Right renal pelvis (tissue), 4 donors: ENCODE data around the gene ZNF580. TPM values are rescaled to one million over a fixed set of nuclear protein-coding genes. Genes with fewer than 3 reads are reported as not detected.

Experiments used
- DNase-seq, 4 donors: peaks; one replicate each; pipeline ENCODE4 v3.0.0-alpha.2; 2013; ENCODE audit warnings: low read depth in 4 of 4, low spot score in 3 of 4, missing footprints in 1 of 4
- polyA plus RNA-seq, 4 donors: library from polyadenylated mRNA; unstranded; fragments of 120-200 nt; gene quantifications; one replicate each; pipeline ENCODE4 v1.2.1, GENCODE V29; 2013; ENCODE audit not compliant: insufficient read length in 4 of 4

The ZNF580 gene
- polyA plus RNA-seq, 4 donors = 37.9 to 49.7 (median 43.6) TPM

- no peak for DNase-seq
Measured at GRCh38 chr19:55688422-55689218, 47.8 kb downstream of the ZNF580 start.

- DNase-seq = no peak
Measured at GRCh38 chr19:55689411-55690108, 48.8 kb downstream of the ZNF580 start.

GRCh38 chr19:55690109-55690768 lies 49.4 kb downstream of the ZNF580 start:
- DNase-seq = no peak

- no peak for DNase-seq
Measured at GRCh38 chr19:55690769-55691545, 50.2 kb downstream of the ZNF580 start.

- no peak for DNase-seq
Measured at GRCh38 chr19:55691561-55692481, 51.0 kb downstream of the ZNF580 start.

GRCh38 chr19:55692681-55693081 lies 51.9 kb downstream of the ZNF580 start:
- DNase-seq = no peak

Other genes starting within 250 kb of the ZNF580 start
- 10 to 100 TPM; 42.6 to 69.0 (median 48.9) TPM for gene UBE2S, start 233.2 kb upstream of the ZNF580 start, polyA plus RNA-seq
- under 1 TPM; 0.10 to 0.14 (median 0.13) TPM for gene SHISA7, start 197.7 kb upstream of the ZNF580 start, polyA plus RNA-seq
- 10 to 100 TPM; 35.2 to 54.6 (median 38.7) TPM for gene ISOC2, start 179.4 kb upstream of the ZNF580 start, polyA plus RNA-seq
- not detected for gene C19orf85, start 176.3 kb upstream of the ZNF580 start, polyA plus RNA-seq
- 1 to 10 TPM; 3.2 to 5.4 (median 3.6) TPM for gene ZNF628, start 164.4 kb upstream of the ZNF580 start, polyA plus RNA-seq
- gene NAT14, start 155.8 kb upstream of the ZNF580 start, polyA plus RNA-seq = 10 to 100 TPM; 43.6 to 68.7 (median 51.3) TPM
- 1 to 10 TPM; 1.6 to 2.9 (median 2.3) TPM for gene SSC5D, start 152.6 kb upstream of the ZNF580 start, polyA plus RNA-seq
- under 1 TPM; 0.62 to 0.97 (median 0.67) TPM for gene SBK2, start 103.9 kb upstream of the ZNF580 start, polyA plus RNA-seq
- gene SBK3, start 95.5 kb upstream of the ZNF580 start, polyA plus RNA-seq = under 1 TPM in 2 of 4 donors, not detected in 2; 0.13 to 0.28 TPM
- gene ZNF579, start 60.2 kb upstream of the ZNF580 start, polyA plus RNA-seq = 10 to 100 TPM; 14.4 to 21.1 (median 18.3) TPM
- gene FIZ1, start 41.5 kb upstream of the ZNF580 start, polyA plus RNA-seq = 10 to 100 TPM; 19.6 to 23.0 (median 20.3) TPM
- 10 to 100 TPM in 1 of 4 donors, 1 to 10 TPM in 3; 7.7 to 12.0 (median 8.8) TPM for gene ZNF524, start 40.7 kb upstream of the ZNF580 start, polyA plus RNA-seq
- gene ZNF865, start 35.4 kb upstream of the ZNF580 start, polyA plus RNA-seq = 10 to 100 TPM in 1 of 4 donors, 1 to 10 TPM in 3; 7.3 to 12.7 (median 7.8) TPM
- gene ZNF784, start 16.4 kb upstream of the ZNF580 start, polyA plus RNA-seq = 10 to 100 TPM in 3 of 4 donors, 1 to 10 TPM in 1; 9.2 to 13.5 (median 11.2) TPM
- gene ZNF581, start 2.6 kb downstream of the ZNF580 start, polyA plus RNA-seq = 10 to 100 TPM; 24.0 to 35.7 (median 25.6) TPM
- 10 to 100 TPM; 19.5 to 26.7 (median 21.3) TPM for gene CCDC106, start 7.2 kb downstream of the ZNF580 start, polyA plus RNA-seq
- 100 to 1,000 TPM; 178 to 218 (median 182) TPM for gene U2AF2, start 14.0 kb downstream of the ZNF580 start, polyA plus RNA-seq
- gene EPN1, start 34.2 kb downstream of the ZNF580 start, polyA plus RNA-seq = 100 to 1,000 TPM in 3 of 4 donors, 10 to 100 TPM in 1; 90.2 to 163 (median 102) TPM
- gene NLRP9, start 97.4 kb downstream of the ZNF580 start, polyA plus RNA-seq = under 1 TPM in 1 of 4 donors, not detected in 3; 0.05 TPM
- gene RFPL4A, start 118.1 kb downstream of the ZNF580 start, polyA plus RNA-seq = under 1 TPM in 1 of 4 donors, not detected in 3; 0.10 TPM
- under 1 TPM in 1 of 4 donors, not detected in 3; 0.30 TPM for gene RFPL4AL1, start 128.1 kb downstream of the ZNF580 start, polyA plus RNA-seq
- under 1 TPM; 0.07 to 0.22 (median 0.16) TPM for gene NLRP11, start 191.0 kb downstream of the ZNF580 start, polyA plus RNA-seq
- gene NLRP4, start 195.5 kb downstream of the ZNF580 start, polyA plus RNA-seq = not detected